GM23338 (cell line): ENCODE measurements around the gene EML3. TPM values are rescaled to one million over a fixed set of nuclear protein-coding genes. Genes with fewer than 3 reads are reported as not detected.

ENCODE experiments used
- ATAC-seq: fragments of 200-7000 bp; cut with Tn5 transposase; 3 replicates; pipeline ENCODE4 v1.9.1; 2020
- DNase-seq: peaks from one replicate; pipeline ENCODE4 v3.0.0-alpha.2; 2015; ENCODE audit warnings: low spot score
- H2AFZ ChIP-seq: fragments of 200-600 bp; sonication (generic); 2 replicates; pipeline ENCODE4 v1.8.0; 2016; ENCODE audit warnings: antibody characterized with exemption, mild to moderate bottlenecking, moderate library complexity
- H3F3A ChIP-seq: fragments of 200-600 bp; sonication (generic); replicated peaks from 2 replicates; pipeline ENCODE4 v1.8.0; 2017; ENCODE audit warnings: antibody characterized with exemption, mixed run types, low read depth
- H3K27ac ChIP-seq: fragments of 200-600 bp; sonication (generic); 2 replicates; pipeline ENCODE4 v1.6.1; 2016; ENCODE audit warnings: low read depth
- H3K27me3 ChIP-seq: fragments of 200-600 bp; sonication (generic); 2 replicates; pipeline ENCODE4 v1.8.0; 2016; ENCODE audit warnings: mild to moderate bottlenecking, mixed run types, moderate library complexity; ENCODE audit not compliant: insufficient read depth
- H3K36me3 ChIP-seq: fragments of 200-600 bp; sonication (generic); 2 replicates; pipeline ENCODE4 v1.8.0; 2016; ENCODE audit warnings: mild to moderate bottlenecking; ENCODE audit not compliant: insufficient read depth
- H3K4me1 ChIP-seq: fragments of 200-600 bp; sonication (generic); 2 replicates; pipeline ENCODE4 v1.8.0; 2016; ENCODE audit warnings: mild to moderate bottlenecking, moderate library complexity; ENCODE audit not compliant: insufficient read depth
- H3K4me2 ChIP-seq: fragments of 200-600 bp; sonication (generic); 2 replicates; pipeline ENCODE4 v1.7.1; 2017; ENCODE audit warnings: mixed run types
- H3K4me3 ChIP-seq: fragments of 200-600 bp; sonication (generic); 2 replicates; pipeline ENCODE4 v1.6.1; 2016; ENCODE audit warnings: mixed run types
- H3K79me2 ChIP-seq: fragments of 200-600 bp; sonication (generic); replicated peaks from 2 replicates; pipeline ENCODE4 v1.8.0; 2017; ENCODE audit warnings: mild to moderate bottlenecking; ENCODE audit not compliant: insufficient read depth
- H3K9me2 ChIP-seq: fragments of 200-600 bp; sonication (generic); 2 replicates; pipeline ENCODE4 v1.8.0; 2017; ENCODE audit not compliant: insufficient read depth
- H4K20me1 ChIP-seq: fragments of 200-600 bp; sonication (generic); replicated peaks from 2 replicates; pipeline ENCODE4 v1.8.0; 2017; ENCODE audit warnings: mild to moderate bottlenecking; ENCODE audit not compliant: insufficient read depth
- H3K27ac Mint-ChIP-seq: 2 replicates; pipeline ENCODE4 v1.8.0; 2020; ENCODE audit warnings: inconsistent platforms, mild to moderate bottlenecking, moderate library complexity, mixed read lengths
- H3K27me3 Mint-ChIP-seq: 3 replicates; pipeline ENCODE4 v1.8.0; 2022; ENCODE audit warnings: low read depth, mild to moderate bottlenecking, moderate library complexity, mixed read lengths, inconsistent platforms; ENCODE audit not compliant: insufficient read depth, poor library complexity
- H3K36me3 Mint-ChIP-seq: 3 replicates; pipeline ENCODE4 v1.8.0; 2021; ENCODE audit warnings: low read depth, mild to moderate bottlenecking, inconsistent platforms, moderate library complexity, mixed read lengths
- H3K4me1 Mint-ChIP-seq: 3 replicates; pipeline ENCODE4 v1.8.0; 2020; ENCODE audit warnings: mild to moderate bottlenecking, inconsistent platforms, mixed read lengths
- H3K4me3 Mint-ChIP-seq: 3 replicates; pipeline ENCODE4 v1.8.0; 2021; ENCODE audit warnings: moderate library complexity, mild to moderate bottlenecking, inconsistent platforms, mixed read lengths
- H3K9me3 Mint-ChIP-seq: 3 replicates; pipeline ENCODE4 v1.8.0; 2020; ENCODE audit warnings: moderate library complexity, mild to moderate bottlenecking, inconsistent platforms, mixed read lengths
- EZH2phosphoT487 ChIP-seq: fragments of 200-600 bp; sonication (generic); IDR thresholded peaks from one replicate; pipeline ENCODE4 v1.8.1; 2018; ENCODE audit warnings: antibody characterized with exemption; ENCODE audit not compliant: unreplicated experiment
- POLR2AphosphoS5 ChIP-seq: IDR thresholded peaks from 2 replicates; pipeline ENCODE4 v1.6.1; 2016; ENCODE audit warnings: antibody characterized with exemption, low read depth
- STAT1 ChIP-seq: IDR thresholded peaks from one replicate; pipeline ENCODE4 v1.6.1; 2016; ENCODE audit warnings: antibody characterized with exemption; ENCODE audit not compliant: unreplicated experiment
- ZNF114 ChIP-seq: fragments of 250-450 bp; sonication (Bioruptor Pico); IDR thresholded peaks from 2 replicates; pipeline ENCODE4 v1.5.0; 2020; ENCODE audit warnings: mild to moderate bottlenecking, moderate library complexity
- polyA plus RNA-seq: library from polyadenylated mRNA; unstranded; fragments of >200 nt; fragmentation: Nextera tagmentation; extraction: Ambion mirVana; gene quantifications from 2 replicates; pipeline ENCODE4 v1.2.1, GENCODE V29; 2016
- total RNA-seq: library from RNA; depleted of rRNA; stranded (reverse); fragments of >200 nt; shearing (Covaris generic); gene quantifications from 2 replicates; pipeline ENCODE4 v1.2.3, GENCODE V29; 2014
- TF ChIP-seq, protein P1 (sequence below): fragments of 250-450 bp; sonication (Bioruptor Pico); IDR thresholded peaks from 2 replicates; pipeline ENCODE4 v1.5.0; 2020; ENCODE audit warnings: mild to moderate bottlenecking, moderate library complexity
- TF ChIP-seq, protein P2 (sequence below): IDR thresholded peaks from 2 replicates; pipeline ENCODE4 v1.6.1; 2016; ENCODE audit warnings: antibody characterized with exemption
- TF ChIP-seq, protein P3 (sequence below), 2 experiments: fragments of 200-600 bp in 1 of 2; sonication (generic) in 1 of 2; conservative IDR thresholded peaks; 2 replicates each; pipeline versions ENCODE4 v1.5.1 to v1.6.1; 2016 to 2017; ENCODE audit warnings: antibody characterized with exemption in 2 of 2, low read depth in 2 of 2, mild to moderate bottlenecking in 2 of 2, moderate library complexity in 1 of 2

Gene EML3
- total and polyA plus RNA-seq, 2 experiments from 2014 or later = 15.4 to 17.1 TPM

DNA sequence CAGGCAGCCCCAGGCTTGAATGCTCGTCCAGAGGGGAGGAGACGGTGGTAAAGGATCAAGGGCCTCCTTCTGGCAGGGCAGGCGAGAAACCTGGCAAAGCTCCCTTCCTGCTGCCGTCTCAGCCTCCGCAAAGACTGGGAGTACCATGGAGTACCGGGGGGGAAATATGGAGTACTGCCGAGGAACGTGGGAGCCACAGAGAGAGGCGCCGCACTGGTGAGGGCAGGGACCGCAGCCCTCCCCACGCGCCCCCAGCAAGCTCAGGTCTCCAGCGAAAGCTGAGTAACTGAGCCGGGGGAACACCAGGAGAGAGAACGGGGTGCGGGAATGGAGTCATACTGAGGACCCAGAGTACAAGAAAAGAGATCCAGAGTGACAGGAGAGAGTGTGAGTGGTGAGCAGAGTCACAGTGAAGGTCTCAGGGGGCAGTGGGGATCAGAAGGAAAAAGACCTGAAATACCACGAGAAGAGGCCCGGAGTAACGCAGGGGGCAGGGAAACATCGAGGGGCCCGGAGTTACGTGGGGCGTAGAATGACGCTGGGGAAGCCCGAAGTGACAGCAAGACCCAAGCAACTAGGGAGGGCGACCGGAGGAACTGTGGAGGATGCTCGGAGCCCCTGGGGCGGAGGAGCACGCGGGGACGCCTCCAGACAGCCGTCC is 740 bp downstream of the EML3 start:
- Mint-ChIP-seq H3K27ac (peak overlapping the region; percentile 36; the same call in 1 of the 2 replicates), H3K4me3 (peak overlapping the region; percentile 85), H3K27me3 (peaks cover 25% of the 10 kb centered on the region), H3K9me3 (peaks cover 4% of the 10 kb centered on the region; the same call in 2 of the 3 replicates), H3K36me3 (peaks cover 10% of the 10 kb centered on the region), H3K4me1 (peaks cover 44% of the 10 kb centered on the region)
- TF ChIP-seq, protein P1, sequence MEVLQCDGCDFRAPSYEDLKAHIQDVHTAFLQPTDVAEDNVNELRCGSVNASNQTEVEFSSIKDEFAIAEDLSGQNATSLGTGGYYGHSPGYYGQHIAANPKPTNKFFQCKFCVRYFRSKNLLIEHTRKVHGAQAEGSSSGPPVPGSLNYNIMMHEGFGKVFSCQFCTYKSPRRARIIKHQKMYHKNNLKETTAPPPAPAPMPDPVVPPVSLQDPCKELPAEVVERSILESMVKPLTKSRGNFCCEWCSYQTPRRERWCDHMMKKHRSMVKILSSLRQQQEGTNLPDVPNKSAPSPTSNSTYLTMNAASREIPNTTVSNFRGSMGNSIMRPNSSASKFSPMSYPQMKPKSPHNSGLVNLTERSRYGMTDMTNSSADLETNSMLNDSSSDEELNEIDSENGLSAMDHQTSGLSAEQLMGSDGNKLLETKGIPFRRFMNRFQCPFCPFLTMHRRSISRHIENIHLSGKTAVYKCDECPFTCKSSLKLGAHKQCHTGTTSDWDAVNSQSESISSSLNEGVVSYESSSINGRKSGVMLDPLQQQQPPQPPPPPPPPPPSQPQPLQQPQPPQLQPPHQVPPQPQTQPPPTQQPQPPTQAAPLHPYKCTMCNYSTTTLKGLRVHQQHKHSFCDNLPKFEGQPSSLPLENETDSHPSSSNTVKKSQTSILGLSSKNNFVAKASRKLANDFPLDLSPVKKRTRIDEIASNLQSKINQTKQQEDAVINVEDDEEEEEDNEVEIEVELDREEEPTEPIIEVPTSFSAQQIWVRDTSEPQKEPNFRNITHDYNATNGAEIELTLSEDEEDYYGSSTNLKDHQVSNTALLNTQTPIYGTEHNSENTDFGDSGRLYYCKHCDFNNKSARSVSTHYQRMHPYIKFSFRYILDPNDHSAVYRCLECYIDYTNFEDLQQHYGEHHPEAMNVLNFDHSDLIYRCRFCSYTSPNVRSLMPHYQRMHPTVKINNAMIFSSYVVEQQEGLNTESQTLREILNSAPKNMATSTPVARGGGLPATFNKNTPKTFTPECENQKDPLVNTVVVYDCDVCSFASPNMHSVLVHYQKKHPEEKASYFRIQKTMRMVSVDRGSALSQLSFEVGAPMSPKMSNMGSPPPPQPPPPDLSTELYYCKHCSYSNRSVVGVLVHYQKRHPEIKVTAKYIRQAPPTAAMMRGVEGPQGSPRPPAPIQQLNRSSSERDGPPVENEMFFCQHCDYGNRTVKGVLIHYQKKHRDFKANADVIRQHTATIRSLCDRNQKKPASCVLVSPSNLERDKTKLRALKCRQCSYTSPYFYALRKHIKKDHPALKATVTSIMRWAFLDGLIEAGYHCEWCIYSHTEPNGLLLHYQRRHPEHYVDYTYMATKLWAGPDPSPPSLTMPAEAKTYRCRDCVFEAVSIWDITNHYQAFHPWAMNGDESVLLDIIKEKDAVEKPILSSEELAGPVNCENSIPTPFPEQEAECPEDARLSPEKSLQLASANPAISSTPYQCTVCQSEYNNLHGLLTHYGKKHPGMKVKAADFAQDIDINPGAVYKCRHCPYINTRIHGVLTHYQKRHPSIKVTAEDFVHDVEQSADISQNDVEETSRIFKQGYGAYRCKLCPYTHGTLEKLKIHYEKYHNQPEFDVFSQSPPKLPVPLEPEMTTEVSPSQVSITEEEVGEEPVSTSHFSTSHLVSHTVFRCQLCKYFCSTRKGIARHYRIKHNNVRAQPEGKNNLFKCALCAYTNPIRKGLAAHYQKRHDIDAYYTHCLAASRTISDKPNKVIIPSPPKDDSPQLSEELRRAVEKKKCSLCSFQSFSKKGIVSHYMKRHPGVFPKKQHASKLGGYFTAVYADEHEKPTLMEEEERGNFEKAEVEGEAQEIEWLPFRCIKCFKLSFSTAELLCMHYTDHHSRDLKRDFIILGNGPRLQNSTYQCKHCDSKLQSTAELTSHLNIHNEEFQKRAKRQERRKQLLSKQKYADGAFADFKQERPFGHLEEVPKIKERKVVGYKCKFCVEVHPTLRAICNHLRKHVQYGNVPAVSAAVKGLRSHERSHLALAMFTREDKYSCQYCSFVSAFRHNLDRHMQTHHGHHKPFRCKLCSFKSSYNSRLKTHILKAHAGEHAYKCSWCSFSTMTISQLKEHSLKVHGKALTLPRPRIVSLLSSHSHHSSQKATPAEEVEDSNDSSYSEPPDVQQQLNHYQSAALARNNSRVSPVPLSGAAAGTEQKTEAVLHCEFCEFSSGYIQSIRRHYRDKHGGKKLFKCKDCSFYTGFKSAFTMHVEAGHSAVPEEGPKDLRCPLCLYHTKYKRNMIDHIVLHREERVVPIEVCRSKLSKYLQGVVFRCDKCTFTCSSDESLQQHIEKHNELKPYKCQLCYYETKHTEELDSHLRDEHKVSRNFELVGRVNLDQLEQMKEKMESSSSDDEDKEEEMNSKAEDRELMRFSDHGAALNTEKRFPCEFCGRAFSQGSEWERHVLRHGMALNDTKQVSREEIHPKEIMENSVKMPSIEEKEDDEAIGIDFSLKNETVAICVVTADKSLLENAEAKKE (CRISPR knock-in tag) = no peak
- Histone ChIP-seq H2AFZ (peak overlapping the region; percentile 98), H3K9me2 (no peaks in the 10 kb centered on the region), H3F3A (peaks cover 20% of the 10 kb centered on the region), H4K20me1 (no peaks in the 10 kb centered on the region), H3K4me1 (peaks cover 8% of the 10 kb centered on the region; the same call in 1 of the 2 replicates), H3K79me2 (no peaks in the 10 kb centered on the region), H3K27me3 (peaks cover 11% of the 10 kb centered on the region; the same call in 1 of the 2 replicates), H3K36me3 (no peaks in the 10 kb centered on the region), H3K27ac (no peak overlapping the region), H3K4me2 (peak overlapping the region; percentile 96), H3K4me3 (peak overlapping the region; percentile 83)
- peak; percentile 4 for ATAC-seq
- peak; percentile 52 for DNase-seq

DNA sequence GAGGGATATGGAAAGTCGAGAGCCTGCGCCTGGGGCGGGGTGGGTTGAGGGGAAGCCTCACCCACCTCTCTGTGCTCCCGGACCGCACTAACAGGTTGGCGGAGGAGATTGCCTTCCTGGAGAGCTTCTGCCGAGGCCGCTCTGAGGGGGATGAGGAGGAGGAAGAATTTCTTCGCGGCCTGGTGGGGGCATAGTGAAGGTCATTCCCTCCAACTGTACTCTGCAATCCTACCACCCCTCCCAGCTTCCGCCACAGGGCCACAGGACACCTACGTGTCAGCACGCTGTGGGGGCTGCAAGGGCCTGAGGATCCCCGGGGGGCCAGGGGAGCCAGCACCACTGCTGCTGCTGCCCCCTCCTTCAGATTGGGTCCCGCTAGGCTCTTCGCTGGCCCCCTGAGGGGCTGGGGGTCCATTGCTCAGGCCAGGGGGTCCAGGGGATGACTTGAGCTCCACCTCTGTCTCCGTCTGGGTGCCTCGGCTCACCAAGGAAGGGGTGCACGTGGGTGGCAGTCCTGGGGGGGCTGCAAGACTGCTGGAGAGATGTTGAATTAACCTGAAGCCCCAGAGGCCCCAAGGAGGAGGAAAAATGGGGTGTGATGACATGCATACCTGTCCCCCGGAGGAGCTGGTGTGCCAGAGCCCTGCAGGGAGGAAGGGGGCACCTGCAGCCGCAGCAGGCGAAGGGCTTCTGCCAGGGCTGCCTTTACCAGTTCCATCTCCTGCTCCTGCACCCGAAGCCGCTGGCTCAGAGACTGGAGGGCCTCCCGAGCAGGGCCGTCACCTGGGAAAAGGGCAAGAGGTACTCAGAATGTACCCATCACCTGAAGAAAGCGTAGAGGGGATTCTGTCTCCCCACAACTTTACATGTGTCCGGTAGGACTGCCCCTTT is 1.5 kb downstream of the EML3 start:
- peak overlapping the region; percentile 96 for H3K4me2 ChIP-seq
- no peaks in the 10 kb centered on the region for H3K36me3 ChIP-seq
- no peaks in the 10 kb centered on the region for H3K9me2 ChIP-seq
- no peak overlapping the region for H3K27ac Mint-ChIP-seq
- H2AFZ ChIP-seq = peak overlapping the region; percentile 98; the same call in 1 of the 2 replicates
- peaks cover 11% of the 10 kb centered on the region; the same call in 1 of the 2 replicates for H3K27me3 ChIP-seq
- peaks cover 8% of the 10 kb centered on the region; the same call in 1 of the 2 replicates for H3K4me1 ChIP-seq
- H3K79me2 ChIP-seq = no peaks in the 10 kb centered on the region
- no peaks in the 10 kb centered on the region for H4K20me1 ChIP-seq
- peaks cover 7% of the 10 kb centered on the region; the same call in 2 of the 3 replicates for H3K36me3 Mint-ChIP-seq
- no peak for DNase-seq
- H3K27me3 Mint-ChIP-seq = peaks cover 25% of the 10 kb centered on the region
- peaks cover 49% of the 10 kb centered on the region for H3K4me1 Mint-ChIP-seq
- H3K9me3 Mint-ChIP-seq = peaks cover 4% of the 10 kb centered on the region; the same call in 2 of the 3 replicates
- peak overlapping the region; percentile 85 for H3K4me3 Mint-ChIP-seq
- peak overlapping the region; percentile 83 for H3K4me3 ChIP-seq
- no peak overlapping the region for H3K27ac ChIP-seq
- peaks cover 20% of the 10 kb centered on the region for H3F3A ChIP-seq
- ATAC-seq = no peak
- TF ChIP-seq, protein P2, sequence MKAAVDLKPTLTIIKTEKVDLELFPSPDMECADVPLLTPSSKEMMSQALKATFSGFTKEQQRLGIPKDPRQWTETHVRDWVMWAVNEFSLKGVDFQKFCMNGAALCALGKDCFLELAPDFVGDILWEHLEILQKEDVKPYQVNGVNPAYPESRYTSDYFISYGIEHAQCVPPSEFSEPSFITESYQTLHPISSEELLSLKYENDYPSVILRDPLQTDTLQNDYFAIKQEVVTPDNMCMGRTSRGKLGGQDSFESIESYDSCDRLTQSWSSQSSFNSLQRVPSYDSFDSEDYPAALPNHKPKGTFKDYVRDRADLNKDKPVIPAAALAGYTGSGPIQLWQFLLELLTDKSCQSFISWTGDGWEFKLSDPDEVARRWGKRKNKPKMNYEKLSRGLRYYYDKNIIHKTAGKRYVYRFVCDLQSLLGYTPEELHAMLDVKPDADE = no peak
- no peak for TF ChIP-seq STAT1
- TF ChIP-seq, protein P3, sequence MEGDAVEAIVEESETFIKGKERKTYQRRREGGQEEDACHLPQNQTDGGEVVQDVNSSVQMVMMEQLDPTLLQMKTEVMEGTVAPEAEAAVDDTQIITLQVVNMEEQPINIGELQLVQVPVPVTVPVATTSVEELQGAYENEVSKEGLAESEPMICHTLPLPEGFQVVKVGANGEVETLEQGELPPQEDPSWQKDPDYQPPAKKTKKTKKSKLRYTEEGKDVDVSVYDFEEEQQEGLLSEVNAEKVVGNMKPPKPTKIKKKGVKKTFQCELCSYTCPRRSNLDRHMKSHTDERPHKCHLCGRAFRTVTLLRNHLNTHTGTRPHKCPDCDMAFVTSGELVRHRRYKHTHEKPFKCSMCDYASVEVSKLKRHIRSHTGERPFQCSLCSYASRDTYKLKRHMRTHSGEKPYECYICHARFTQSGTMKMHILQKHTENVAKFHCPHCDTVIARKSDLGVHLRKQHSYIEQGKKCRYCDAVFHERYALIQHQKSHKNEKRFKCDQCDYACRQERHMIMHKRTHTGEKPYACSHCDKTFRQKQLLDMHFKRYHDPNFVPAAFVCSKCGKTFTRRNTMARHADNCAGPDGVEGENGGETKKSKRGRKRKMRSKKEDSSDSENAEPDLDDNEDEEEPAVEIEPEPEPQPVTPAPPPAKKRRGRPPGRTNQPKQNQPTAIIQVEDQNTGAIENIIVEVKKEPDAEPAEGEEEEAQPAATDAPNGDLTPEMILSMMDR (conservative IDR thresholded peaks at IDR 0.05; ENCODE audit: low read depth in 2 of 2) = no peak
- TF ChIP-seq ZNF114 = no peak
- TF ChIP-seq POLR2AphosphoS5 = no peak
- no peak for TF ChIP-seq EZH2phosphoT487
